Amygdala (tissue), 56 donors: ENCODE data around the gene RAB21.
A peak's percentile ranks its signal among the peaks of the same experiment; 100 is the strongest.
"Not testable (repeated sequence)": the region's sequence is repeated elsewhere in the genome, so short reads cannot be mapped to it uniquely, and the experiment has no call there.

Source experiments
- DNase-seq, 56 donors: peaks; one replicate each; lab custom pipeline; 2025; lab: John Stamatoyannopoulos, UW

The RAB21 gene

GRCh38 chr12:71748081-71748850, 6.4 kb upstream of the RAB21 start:
- DNase-seq, result no peak

GRCh38 chr12:71749666-71750065, 5.0 kb upstream of the RAB21 start:
- DNase-seq, result no peak

- no peak for DNase-seq
Measured at GRCh38 chr12:71752891-71753290, 1.8 kb upstream of the RAB21 start.

- peak in 32 of 56 donors; percentile 4 to 74 (median 40) for DNase-seq
Measured at GRCh38 chr12:71755146-71755892, 656 bp downstream of the RAB21 start.

GRCh38 chr12:71756054-71756690, 1.5 kb downstream of the RAB21 start:
- DNase-seq, result peak in 1 of 56 donors; percentile 17

- DNase-seq, result no peak
Measured at GRCh38 chr12:71759941-71760340, 5.3 kb downstream of the RAB21 start.

GRCh38 chr12:71760471-71760870, 5.8 kb downstream of the RAB21 start:
- DNase-seq, result no peak

GRCh38 chr12:71761354-71761753, 6.7 kb downstream of the RAB21 start:
- DNase-seq, result not testable (repeated sequence)

GRCh38 chr12:71763677-71764379, 9.2 kb downstream of the RAB21 start:
- no peak for DNase-seq

- no peak for DNase-seq
Measured at GRCh38 chr12:71764587-71765321, 10.1 kb downstream of the RAB21 start.

GRCh38 chr12:71766202-71766601, 11.5 kb downstream of the RAB21 start:
- DNase-seq, result no peak

- no peak for DNase-seq
Measured at GRCh38 chr12:71767183-71767582, 12.5 kb downstream of the RAB21 start.

GRCh38 chr12:71768900-71769299, 14.2 kb downstream of the RAB21 start:
- no peak for DNase-seq

- no peak for DNase-seq
Measured at GRCh38 chr12:71771069-71771468, 16.4 kb downstream of the RAB21 start.

GRCh38 chr12:71772735-71773134, 18.1 kb downstream of the RAB21 start:
- no peak for DNase-seq

GRCh38 chr12:71780237-71780822, 25.7 kb downstream of the RAB21 start:
- DNase-seq, result peak in 21 of 56 donors; percentile 1 to 45 (median 3)

GRCh38 chr12:71782017-71782416, 27.4 kb downstream of the RAB21 start:
- no peak for DNase-seq

GRCh38 chr12:71786829-71787228, 32.2 kb downstream of the RAB21 start:
- no peak for DNase-seq

- DNase-seq, result no peak
Measured at GRCh38 chr12:71787580-71787979, 32.9 kb downstream of the RAB21 start.

- no peak for DNase-seq
Measured at GRCh38 chr12:71790331-71790730, 35.7 kb downstream of the RAB21 start.
